Activated CD8-positive, alpha-beta memory T cell treated with anti-CD3 and anti-CD28 coated beads, Interleukin-2, amount 50 U/mL, for 1 hour (primary cell): Measurements from ENCODE around the gene PLOD1.

Source experiments
- DNase-seq: peaks from one replicate; pipeline ENCODE4 v3.0.0-alpha.2; 2020; ENCODE audit errors: extremely low read depth

The PLOD1 gene

DNA sequence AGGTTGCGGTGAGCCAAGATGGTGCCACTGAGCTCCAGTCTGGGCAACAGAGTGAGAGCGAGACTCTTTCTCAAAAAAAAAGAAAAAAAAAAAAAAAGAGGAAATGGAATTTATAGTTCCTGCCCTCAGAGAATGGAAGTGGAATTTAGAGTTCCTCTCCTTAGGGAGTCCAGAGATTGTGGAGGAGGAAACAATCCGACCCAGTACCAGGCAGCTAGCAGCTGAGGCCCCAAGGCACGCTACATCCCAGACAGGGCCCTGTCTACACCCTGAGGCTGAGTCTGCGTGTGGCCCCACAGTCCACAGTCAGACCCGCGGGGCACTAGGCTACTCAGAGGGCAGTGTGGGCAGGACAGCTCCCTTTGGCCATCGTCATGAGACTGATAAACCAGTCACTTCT lies 43.8 kb downstream of the PLOD1 start:
- DNase-seq: no peak

GRCh38 chr1:11979028-11979850 lies 44.7 kb downstream of the PLOD1 start:
- DNase-seq: no peak

- peak; percentile 68 for DNase-seq
Observed at GRCh38 chr1:11979851-11980675, 45.5 kb downstream of the PLOD1 start, which contains the start of gene MFN2. TSS of gene MFN2 (plus strand) at chr1:11980444. CDS start at chr1:11989169, 8,725 bp downstream.

DNA sequence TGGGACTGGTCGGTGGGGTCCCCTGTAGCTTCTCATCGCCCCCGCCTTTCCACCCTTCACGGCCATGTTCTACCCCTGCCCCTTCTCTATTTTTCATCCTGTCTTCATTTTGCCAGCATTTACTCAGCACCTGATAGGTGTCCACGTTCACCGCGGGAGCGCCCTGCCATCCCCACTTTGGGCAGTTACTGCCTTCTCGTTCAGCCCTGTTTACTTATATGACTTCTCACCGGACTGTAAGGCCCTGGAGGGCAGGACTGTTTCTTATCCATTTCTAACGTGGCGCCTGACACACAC lies 46.1 kb downstream of the PLOD1 start:
- no peak for DNase-seq

GRCh38 chr1:11981378-11982009 lies 47.0 kb downstream of the PLOD1 start:
- DNase-seq: no peak

DNA sequence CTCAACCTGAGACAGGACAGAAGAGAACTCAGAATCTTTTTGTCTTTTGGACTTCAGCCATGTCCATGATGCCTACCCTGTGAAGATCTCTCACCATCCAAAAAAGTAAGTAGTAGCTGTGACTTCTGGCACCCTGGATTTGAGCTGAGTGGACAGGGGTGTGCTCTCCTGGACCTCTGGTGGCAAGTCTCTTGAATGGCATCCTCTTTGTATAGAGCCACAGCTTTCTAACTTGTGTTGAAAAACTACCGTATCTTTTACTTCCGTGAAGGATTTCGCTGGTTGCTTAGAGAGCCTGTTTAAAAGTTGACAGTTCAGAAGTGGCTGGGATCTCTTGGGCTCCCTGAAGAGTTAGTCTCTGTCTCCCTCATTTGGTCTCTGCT lies 47.5 kb downstream of the PLOD1 start:
- DNase-seq: no peak

- no peak for DNase-seq
Observed at GRCh38 chr1:11984121-11984520, 49.6 kb downstream of the PLOD1 start.

- no peak for DNase-seq
Observed at GRCh38 chr1:11984576-11984975, 50.1 kb downstream of the PLOD1 start.

DNA sequence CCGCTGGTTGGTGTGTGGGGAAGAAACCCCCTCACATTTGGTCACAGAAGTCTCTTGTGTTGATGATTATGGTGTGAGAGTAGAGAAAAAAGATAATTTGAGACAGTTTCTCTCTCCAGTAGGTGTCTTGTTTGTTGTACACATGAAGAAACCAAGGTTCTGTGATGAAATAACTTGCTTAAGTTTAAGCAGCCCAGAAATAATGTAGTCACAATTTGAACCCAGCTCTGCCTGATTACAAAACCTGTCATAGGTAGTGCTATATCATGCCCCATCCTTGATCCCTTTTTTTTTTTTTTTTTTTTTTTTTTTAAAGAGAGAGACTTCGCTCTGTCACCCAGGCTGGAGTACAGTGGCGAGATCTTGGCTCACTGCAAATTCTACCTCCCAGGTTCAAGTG lies 50.7 kb downstream of the PLOD1 start:
- DNase-seq: no peak

DNA sequence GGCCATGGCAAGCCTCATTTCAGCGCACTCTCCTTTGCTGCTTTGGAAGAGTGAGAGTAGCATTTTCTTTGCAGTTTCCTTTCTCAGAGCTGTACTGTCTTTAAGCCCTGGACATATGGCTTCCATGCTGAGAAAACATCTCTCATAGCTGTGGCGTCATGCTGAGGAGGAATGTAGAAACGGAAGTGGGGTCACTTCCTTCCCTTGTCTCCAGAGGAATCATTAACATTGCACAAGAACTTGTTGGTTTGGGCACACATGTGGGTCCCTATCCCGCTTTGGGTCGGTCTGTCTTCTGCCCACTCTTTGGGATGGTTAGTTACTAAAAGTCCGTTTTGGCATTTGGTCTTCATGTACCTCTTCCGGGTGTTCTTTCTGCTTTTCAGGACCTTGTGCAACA lies 51.3 kb downstream of the PLOD1 start:
- no peak for DNase-seq

- no peak for DNase-seq
Observed at GRCh38 chr1:11989669-11990068, 55.2 kb downstream of the PLOD1 start.

DNA sequence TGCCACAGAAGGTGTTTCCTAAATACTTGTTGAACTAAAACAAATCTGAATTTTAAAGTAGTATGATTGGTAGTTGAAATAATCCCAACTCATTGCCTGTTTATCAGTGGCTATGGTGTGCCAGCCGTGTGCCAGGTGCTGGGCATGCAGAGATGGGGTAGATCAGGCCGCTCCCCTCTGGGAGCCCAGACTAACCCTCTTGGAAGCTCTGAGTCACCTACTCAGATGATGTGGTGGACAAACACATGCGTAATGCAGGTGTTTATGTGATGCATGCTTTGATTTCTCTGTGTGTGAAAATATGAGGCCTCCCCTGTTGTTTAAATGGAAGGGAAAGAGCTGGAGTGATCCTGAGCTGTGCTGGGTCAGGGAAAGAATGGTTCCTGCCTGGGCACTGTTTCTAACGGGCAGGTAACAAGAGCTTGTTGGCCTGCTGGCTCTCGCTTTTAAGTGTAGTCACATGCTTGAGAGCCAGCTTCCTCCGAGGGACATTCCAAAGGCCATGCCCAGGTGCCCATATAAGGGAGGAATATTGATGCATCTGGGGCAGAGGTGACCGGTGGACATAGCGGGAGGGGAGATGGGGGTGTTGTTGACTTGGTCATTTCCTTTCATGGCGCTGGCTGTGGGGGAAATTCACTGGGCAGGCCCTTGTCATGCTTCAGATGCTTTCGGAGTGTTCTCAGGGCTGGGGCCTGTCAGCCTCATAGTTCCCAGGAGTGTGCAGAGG lies 56.0 kb downstream of the PLOD1 start:
- no peak for DNase-seq

- DNase-seq: no peak
Observed at GRCh38 chr1:11991969-11992676, 57.6 kb downstream of the PLOD1 start.

DNA sequence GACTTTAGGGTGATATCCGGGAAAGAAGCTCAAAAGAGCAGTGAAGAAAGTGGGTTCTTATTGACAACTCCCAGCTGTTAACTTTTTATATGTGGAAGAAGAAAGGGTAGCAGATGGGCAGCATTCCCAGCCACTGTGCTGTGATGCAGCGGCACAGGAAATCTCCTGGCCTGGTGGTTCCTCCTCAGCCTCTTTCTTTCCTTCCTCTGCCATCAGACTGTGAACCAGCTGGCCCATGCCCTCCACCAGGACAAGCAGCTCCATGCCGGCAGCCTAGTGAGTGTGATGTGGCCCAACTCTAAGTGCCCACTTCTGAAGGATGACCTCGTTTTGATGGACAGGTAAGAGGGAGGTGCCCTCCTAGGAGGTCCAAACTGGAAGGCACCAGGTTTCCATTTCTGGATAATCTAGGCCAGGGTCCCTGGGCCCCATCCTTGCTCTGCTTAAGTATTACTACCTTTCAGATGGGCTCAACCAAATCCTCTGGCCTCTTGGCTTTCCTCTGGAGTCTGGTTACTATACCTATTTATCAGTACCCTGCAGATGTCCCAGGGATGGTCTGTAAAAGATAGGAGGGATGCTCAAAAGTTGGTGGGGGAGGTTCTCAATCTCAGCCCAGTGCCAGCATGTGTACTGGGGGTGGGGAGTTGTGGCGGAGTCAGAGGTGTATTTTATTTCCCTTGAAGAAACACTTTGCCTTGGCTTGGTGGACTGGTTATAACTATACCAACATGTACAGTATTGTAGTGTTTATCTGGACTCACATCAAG lies 62.7 kb downstream of the PLOD1 start:
- no peak for DNase-seq

GRCh38 chr1:11998636-11999035 lies 64.1 kb downstream of the PLOD1 start:
- no peak for DNase-seq

- no peak for DNase-seq
Observed at GRCh38 chr1:11999236-11999635, 64.7 kb downstream of the PLOD1 start.

DNA sequence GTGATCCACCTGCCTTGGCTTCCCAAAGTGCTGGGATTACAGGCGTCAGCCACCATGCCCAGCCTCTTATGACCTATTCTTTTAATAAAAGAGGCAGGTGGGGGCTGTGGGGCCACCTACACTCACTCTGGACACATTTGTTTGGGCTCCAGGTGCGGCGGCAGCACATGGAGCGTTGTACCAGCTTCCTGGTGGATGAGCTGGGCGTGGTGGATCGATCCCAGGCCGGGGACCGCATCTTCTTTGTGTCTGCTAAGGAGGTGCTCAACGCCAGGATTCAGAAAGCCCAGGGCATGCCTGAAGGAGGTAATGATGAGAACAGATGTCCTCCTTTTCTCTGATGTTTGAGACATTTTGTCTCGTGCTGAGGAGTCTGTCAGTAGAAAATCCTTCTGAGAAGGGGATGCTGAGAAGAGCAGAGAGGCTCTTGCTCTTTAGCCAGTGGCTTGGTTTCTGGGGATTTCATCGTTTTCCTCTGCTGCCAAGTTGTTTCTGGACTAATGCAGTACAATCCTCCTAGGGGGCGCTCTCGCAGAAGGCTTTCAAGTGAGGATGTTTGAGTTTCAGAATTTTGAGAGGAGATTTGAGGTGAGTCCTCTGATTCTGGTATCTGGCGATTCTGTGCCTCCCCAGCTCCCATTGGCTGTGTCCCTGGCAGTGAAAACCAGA lies 66.9 kb downstream of the PLOD1 start:
- DNase-seq: no peak

DNA sequence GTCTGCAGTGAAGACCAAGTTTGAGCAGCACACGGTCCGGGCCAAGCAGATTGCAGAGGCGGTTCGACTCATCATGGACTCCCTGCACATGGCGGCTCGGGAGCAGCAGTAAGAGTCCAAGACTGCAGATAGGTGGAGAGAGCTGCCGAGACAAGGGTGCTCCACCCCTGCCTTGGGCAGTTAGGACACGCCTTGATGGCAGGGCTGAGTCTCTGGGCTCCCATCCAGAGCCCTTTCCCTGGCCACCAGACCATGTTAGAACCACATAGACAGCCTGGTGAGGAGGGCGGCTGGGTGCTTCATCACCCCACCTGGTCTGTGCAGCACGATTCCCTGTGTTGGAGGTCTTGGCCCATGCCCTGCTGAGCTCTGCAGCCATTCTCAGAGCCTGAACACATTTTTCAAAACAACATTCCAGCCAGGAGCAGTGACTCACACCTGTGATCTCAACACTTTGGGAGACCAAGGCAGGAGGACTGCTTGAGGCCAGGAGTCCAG lies 67.5 kb downstream of the PLOD1 start:
- no peak for DNase-seq

DNA sequence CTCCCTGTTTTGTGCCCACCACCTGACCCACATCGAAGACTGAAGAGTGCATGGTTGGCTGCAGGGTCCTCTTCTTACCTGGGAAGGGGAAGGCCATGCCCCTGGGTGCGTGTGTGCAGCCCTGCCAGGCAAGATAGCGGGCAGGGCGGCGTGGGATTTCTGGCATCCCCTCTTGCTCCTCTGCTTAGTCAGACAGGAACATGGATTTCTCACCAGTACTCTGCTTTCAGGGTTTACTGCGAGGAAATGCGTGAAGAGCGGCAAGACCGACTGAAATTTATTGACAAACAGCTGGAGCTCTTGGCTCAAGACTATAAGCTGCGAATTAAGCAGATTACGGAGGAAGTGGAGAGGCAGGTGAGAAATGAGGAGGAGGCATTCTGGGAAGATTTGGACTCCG lies 69.2 kb downstream of the PLOD1 start:
- DNase-seq: no peak
